Activated naive CD8-positive, alpha-beta T cell (primary cell): ENCODE data around the gene SOWAHA.
A peak's percentile ranks its signal among the peaks of the same experiment; 100 is the strongest.

Experiments used
- H3K27ac Mint-ChIP-seq: one replicate; pipeline ENCODE4 v1.8.0; 2021; ENCODE audit warnings: mixed read lengths
- H3K27me3 Mint-ChIP-seq: one replicate; pipeline ENCODE4 v1.8.0; 2021; ENCODE audit warnings: mixed read lengths
- H3K36me3 Mint-ChIP-seq: one replicate; pipeline ENCODE4 v1.8.0; 2021; ENCODE audit warnings: mixed read lengths
- H3K4me1 Mint-ChIP-seq: one replicate; pipeline ENCODE4 v1.8.0; 2021; ENCODE audit warnings: low read depth, mixed read lengths
- H3K4me3 Mint-ChIP-seq: one replicate; pipeline ENCODE4 v1.8.0; 2021; ENCODE audit warnings: mild to moderate bottlenecking, mixed read lengths
- H3K9me3 Mint-ChIP-seq: one replicate; pipeline ENCODE4 v1.8.0; 2021; ENCODE audit warnings: low read depth, mixed read lengths

SOWAHA gene

GRCh38 chr5:132865668-132866341, 52.7 kb downstream of the SOWAHA start:
- Mint-ChIP-seq H3K27ac (peak overlapping the region; percentile 100), H3K36me3 (peaks cover 10% of the 10 kb centered on the region), H3K27me3 (no peaks in the 10 kb centered on the region), H3K4me3 (peak overlapping the region; percentile 100), H3K4me1 (peaks cover 28% of the 10 kb centered on the region), H3K9me3 (no peaks in the 10 kb centered on the region)
